Loucy (cell line): ENCODE results near the gene CLTCL1.

Experiments used
- EZH2phosphoT487 ChIP-seq: fragments of 200-600 bp; IDR thresholded peaks from 2 replicates; pipeline ENCODE4 v1.6.1; 2018; ENCODE audit warnings: antibody characterized with exemption, mild to moderate bottlenecking, moderate library complexity, borderline replicate concordance
- TF ChIP-seq, protein P1 (sequence below): fragments of 200-600 bp; sonication (generic); conservative IDR thresholded peaks from 2 replicates; pipeline ENCODE4 v1.5.1; 2014; ENCODE audit warnings: mild to moderate bottlenecking, antibody characterized with exemption, low read length

DNA sequence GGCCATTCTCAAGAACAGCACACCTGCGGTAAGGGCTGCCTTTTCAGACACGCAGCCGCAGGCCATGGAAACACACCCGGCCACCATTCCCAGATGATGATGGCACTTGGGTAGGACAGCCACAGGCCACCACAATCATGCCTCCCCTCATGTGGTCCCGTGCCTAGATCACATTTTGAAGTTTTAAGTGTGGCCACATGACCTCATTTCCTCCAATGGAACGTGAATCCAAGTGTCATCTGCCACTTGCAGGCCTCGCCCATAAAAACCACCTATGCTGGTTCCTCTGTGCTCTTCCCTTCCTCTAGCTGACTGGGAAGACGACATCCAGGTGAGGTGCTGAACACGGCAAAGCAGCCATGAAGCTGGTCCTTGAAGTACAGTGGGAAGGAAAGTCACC lies 68.4 kb downstream of the CLTCL1 start:
- TF ChIP-seq, protein P1, sequence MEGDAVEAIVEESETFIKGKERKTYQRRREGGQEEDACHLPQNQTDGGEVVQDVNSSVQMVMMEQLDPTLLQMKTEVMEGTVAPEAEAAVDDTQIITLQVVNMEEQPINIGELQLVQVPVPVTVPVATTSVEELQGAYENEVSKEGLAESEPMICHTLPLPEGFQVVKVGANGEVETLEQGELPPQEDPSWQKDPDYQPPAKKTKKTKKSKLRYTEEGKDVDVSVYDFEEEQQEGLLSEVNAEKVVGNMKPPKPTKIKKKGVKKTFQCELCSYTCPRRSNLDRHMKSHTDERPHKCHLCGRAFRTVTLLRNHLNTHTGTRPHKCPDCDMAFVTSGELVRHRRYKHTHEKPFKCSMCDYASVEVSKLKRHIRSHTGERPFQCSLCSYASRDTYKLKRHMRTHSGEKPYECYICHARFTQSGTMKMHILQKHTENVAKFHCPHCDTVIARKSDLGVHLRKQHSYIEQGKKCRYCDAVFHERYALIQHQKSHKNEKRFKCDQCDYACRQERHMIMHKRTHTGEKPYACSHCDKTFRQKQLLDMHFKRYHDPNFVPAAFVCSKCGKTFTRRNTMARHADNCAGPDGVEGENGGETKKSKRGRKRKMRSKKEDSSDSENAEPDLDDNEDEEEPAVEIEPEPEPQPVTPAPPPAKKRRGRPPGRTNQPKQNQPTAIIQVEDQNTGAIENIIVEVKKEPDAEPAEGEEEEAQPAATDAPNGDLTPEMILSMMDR, result no peak
- TF ChIP-seq EZH2phosphoT487, result no peak
